ENCODE data around the gene ATP4A.

DNA sequence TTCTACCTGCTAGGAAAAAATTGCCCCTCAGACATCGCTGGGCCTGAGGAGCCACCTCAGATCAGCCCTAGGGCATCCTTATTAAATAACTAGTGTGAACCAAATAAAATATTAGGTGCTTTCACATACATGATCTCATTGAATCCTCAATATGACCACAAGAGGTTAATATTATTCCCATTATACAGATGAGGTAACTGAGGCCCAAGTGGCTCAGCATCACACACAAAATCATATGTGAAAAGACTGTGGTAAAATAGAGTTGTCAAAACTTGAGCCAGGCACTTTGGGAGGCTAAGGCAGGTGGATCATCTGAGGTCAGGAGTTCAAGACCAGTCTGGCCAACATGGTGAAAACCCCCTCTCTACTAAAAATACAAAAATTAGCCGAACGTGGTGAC is 47.1 kb downstream of the ATP4A start:
- TF ChIP-seq, protein P1, sequence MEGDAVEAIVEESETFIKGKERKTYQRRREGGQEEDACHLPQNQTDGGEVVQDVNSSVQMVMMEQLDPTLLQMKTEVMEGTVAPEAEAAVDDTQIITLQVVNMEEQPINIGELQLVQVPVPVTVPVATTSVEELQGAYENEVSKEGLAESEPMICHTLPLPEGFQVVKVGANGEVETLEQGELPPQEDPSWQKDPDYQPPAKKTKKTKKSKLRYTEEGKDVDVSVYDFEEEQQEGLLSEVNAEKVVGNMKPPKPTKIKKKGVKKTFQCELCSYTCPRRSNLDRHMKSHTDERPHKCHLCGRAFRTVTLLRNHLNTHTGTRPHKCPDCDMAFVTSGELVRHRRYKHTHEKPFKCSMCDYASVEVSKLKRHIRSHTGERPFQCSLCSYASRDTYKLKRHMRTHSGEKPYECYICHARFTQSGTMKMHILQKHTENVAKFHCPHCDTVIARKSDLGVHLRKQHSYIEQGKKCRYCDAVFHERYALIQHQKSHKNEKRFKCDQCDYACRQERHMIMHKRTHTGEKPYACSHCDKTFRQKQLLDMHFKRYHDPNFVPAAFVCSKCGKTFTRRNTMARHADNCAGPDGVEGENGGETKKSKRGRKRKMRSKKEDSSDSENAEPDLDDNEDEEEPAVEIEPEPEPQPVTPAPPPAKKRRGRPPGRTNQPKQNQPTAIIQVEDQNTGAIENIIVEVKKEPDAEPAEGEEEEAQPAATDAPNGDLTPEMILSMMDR (IDR thresholded peaks at IDR 0.05; ENCODE audit: low read depth, low read length): no peak
- TF ChIP-seq, protein P2, sequence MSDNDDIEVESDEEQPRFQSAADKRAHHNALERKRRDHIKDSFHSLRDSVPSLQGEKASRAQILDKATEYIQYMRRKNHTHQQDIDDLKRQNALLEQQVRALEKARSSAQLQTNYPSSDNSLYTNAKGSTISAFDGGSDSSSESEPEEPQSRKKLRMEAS (IDR thresholded peaks at IDR 0.05; ENCODE audit: low read depth, low read length): no peak
- TF ChIP-seq POLR2A (IDR thresholded peaks at IDR 0.05; ENCODE audit: extremely low read depth, insufficient read length) (no peak), MYC (IDR thresholded peaks at IDR 0.05; ENCODE audit: low read depth, low read length) (no peak)
